Keratinocyte (primary cell): Measurements from ENCODE around the gene DPPA3. TPM values are rescaled to one million over a fixed set of nuclear protein-coding genes. Genes with fewer than 3 reads are reported as not detected.

Experiments used
- DNase-seq: peaks from one replicate; pipeline ENCODE4 v3.0.0-alpha.2; 2011; ENCODE audit warnings: low read depth, missing footprints, low spot score
- FAIRE-seq: peaks from 2 replicates; lab custom pipeline; 2011; peaks lifted over from hg19 to GRCh38; lab: Jason Lieb, UNC
- H2AFZ ChIP-seq: 2 replicates; pipeline ENCODE4 v1.6.0; 2012; ENCODE audit warnings: low read length, control low read depth, inconsistent platforms; ENCODE audit not compliant: control insufficient read depth
- H3K27ac ChIP-seq: 2 replicates; pipeline ENCODE4 v1.5.1; 2011; ENCODE audit warnings: low read length; ENCODE audit not compliant: control insufficient read depth, insufficient read depth
- H3K27me3 ChIP-seq: 3 replicates; pipeline ENCODE4 v1.6.0; 2011; ENCODE audit warnings: low read length; ENCODE audit not compliant: control insufficient read depth, insufficient read depth; ENCODE audit errors: extremely low read depth
- H3K36me3 ChIP-seq, 2 experiments: 2 replicates in 1 of 2; 3 replicates in 1 of 2; pipeline ENCODE4 v1.5.1; 2011; ENCODE audit warnings: low read length in 2 of 2, mild to moderate bottlenecking in 1 of 2; ENCODE audit not compliant: control insufficient read depth in 2 of 2, insufficient read depth in 2 of 2; ENCODE audit errors: extremely low read depth in 1 of 2
- H3K4me1 ChIP-seq: 3 replicates; pipeline ENCODE4 v1.5.1; 2011; ENCODE audit warnings: low read length; ENCODE audit not compliant: control insufficient read depth, insufficient read depth; ENCODE audit errors: extremely low read depth
- H3K4me2 ChIP-seq: 3 replicates; pipeline ENCODE4 v1.6.0; 2011; ENCODE audit warnings: low read depth, low read length; ENCODE audit not compliant: control insufficient read depth, insufficient read depth; ENCODE audit errors: extremely low read depth
- H3K4me3 ChIP-seq, 3 experiments: fragments of 200-600 bp in 1 of 3; sonication (generic) in 1 of 3; 2 replicates in 2 of 3; 3 replicates in 1 of 3; pipeline ENCODE4 v1.5.1; 2011 to 2016; ENCODE audit warnings: low read length in 3 of 3, mild to moderate bottlenecking in 3 of 3, control low read depth in 2 of 3, inconsistent platforms in 1 of 3, low read depth in 1 of 3, mixed read lengths in 1 of 3, mixed run types in 1 of 3, moderate library complexity in 1 of 3; ENCODE audit not compliant: control insufficient read depth in 2 of 3, insufficient read depth in 2 of 3; ENCODE audit errors: extremely low read depth in 1 of 3
- H3K79me2 ChIP-seq: 2 replicates; pipeline ENCODE4 v1.6.0; 2012; ENCODE audit warnings: low read length; ENCODE audit not compliant: control insufficient read depth, insufficient read depth
- H3K9ac ChIP-seq: 3 replicates; pipeline ENCODE4 v1.6.0; 2011; ENCODE audit warnings: low read length; ENCODE audit not compliant: control insufficient read depth, insufficient read depth; ENCODE audit errors: extremely low read depth
- H3K9me1 ChIP-seq: 3 replicates; pipeline ENCODE4 v1.6.0; 2011; ENCODE audit warnings: low read length; ENCODE audit not compliant: control insufficient read depth, insufficient read depth; ENCODE audit errors: extremely low read depth
- H3K9me3 ChIP-seq: 2 replicates; pipeline ENCODE4 v1.5.1; 2012; ENCODE audit warnings: low read depth, low read length; ENCODE audit not compliant: control insufficient read depth
- H4K20me1 ChIP-seq: 3 replicates; pipeline ENCODE4 v1.6.0; 2011; ENCODE audit warnings: low read length; ENCODE audit not compliant: control insufficient read depth, insufficient read depth; ENCODE audit errors: extremely low read depth
- CTCF ChIP-seq, 3 experiments: IDR thresholded peaks in 1 of 3; conservative IDR thresholded peaks in 1 of 3; optimal IDR thresholded peaks in 1 of 3; 2 replicates in 2 of 3; 3 replicates in 1 of 3; pipeline versions ENCODE3 to v1.5.1; 2011; ENCODE audit warnings: low read length in 3 of 3, mild to moderate bottlenecking in 3 of 3, moderate library complexity in 2 of 3, control low read depth in 1 of 3, inconsistent platforms in 1 of 3; ENCODE audit not compliant: insufficient read depth in 2 of 3; ENCODE audit errors: extremely low read depth in 1 of 3
- EZH2 ChIP-seq: IDR thresholded peaks from one replicate; pipeline ENCODE4 v1.6.1; 2012; ENCODE audit warnings: inconsistent platforms, mild to moderate bottlenecking, low read length, moderate library complexity
- dilution Hi-C: fragments of 300-500 bp; cut with MboI; formaldehyde crosslinking; loops from one replicate; pipeline ENCODE4 v1.7.0; 2020; ENCODE audit warnings: low sequenced_read_pairs; ENCODE audit not compliant: extremely low pct_ligation_motif_present
- polyA plus RNA-seq, 5 experiments: library from polyadenylated mRNA; depleted of rRNA in 3 of 5; stranded (reverse) in 3 of 5; stranded (forward) in 1 of 5; unstranded in 1 of 5; fragments of >200 nt; gene quantifications; 1 replicate in 1 of 5; 2 replicates in 3 of 5; 3 replicates in 1 of 5; pipeline versions ENCODE4 v1.2.1 to v1.2.3, GENCODE V29; 2011 to 2012; ENCODE audit warnings: missing spikeins in 2 of 5, low read depth in 1 of 5, low replicate concordance in 1 of 5

DPPA3 gene
- polyA plus RNA-seq, 1 donor (not counting 4 experiments of a cell fraction or from before 2014, with no cell fraction given), result not detected

DNA sequence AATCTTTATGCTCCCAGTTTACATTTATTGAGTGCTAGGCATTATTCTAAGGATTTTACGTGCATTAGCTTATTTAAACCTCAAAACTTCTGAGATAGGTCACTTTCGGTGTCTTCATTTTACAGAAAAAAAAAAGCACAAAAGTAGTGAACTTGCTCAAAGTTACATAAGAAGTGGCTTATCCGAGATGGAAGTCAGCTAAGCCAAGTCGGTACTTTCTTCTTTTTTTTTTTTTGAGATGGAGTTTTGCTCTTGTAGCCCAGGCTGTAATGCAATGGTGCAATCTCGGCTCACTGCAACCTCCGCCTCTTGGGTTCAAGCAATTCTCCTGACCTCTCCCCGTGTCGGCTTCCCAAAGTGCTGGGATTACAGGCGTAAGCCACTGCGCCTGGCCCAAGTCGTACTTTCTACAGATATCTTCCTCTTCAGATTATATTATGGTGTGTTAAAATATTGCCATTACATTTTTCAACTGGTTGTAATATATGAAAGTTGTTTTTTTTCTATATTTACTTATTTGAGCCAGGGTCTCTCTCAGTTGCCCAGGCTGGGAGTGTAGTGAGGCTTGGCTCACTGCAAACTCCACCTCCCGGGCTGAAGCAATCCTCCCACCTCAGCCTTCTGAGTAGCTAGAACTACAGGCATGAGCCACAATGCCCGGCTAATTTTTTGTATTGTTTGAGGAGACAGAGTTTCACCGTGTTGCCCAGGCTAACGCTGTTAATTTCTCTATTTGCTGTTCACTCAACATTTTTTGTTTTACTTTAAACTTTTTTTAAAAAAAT lies 8.9 kb downstream of the DPPA3 start:
- H3K4me3 ChIP-seq, result no peak overlapping the region
- H3K4me2 ChIP-seq, result no peak overlapping the region
- H4K20me1 ChIP-seq, result no peaks in the 10 kb centered on the region
- no peaks in the 10 kb centered on the region for H3K9me1 ChIP-seq
- no peaks in the 10 kb centered on the region for H3K36me3 ChIP-seq
- no peak for FAIRE-seq
- dilution Hi-C loops, result loop anchor here (5.0 kb wide), 1 partner anchor 82 kb away; no protein-coding TSS in a partner anchor
- H3K79me2 ChIP-seq, result no peaks in the 10 kb centered on the region
- H2AFZ ChIP-seq, result no peak overlapping the region
- no peak for DNase-seq
- H3K4me1 ChIP-seq, result no peaks in the 10 kb centered on the region
- H3K27ac ChIP-seq, result no peak overlapping the region
- no peak overlapping the region for H3K9ac ChIP-seq
- H3K9me3 ChIP-seq, result no peaks in the 10 kb centered on the region
- TF ChIP-seq EZH2 (no peak), CTCF (optimal IDR thresholded peaks at IDR 0.05 in 1 of 3, IDR thresholded peaks at IDR 0.05 in 1 of 3, conservative IDR thresholded peaks at IDR 0.05 in 1 of 3; ENCODE audit: extremely low read depth in 1 of 3, insufficient read depth in 2 of 3, low read length in 3 of 3) (no peak)
- no peaks in the 10 kb centered on the region for H3K27me3 ChIP-seq

DNA sequence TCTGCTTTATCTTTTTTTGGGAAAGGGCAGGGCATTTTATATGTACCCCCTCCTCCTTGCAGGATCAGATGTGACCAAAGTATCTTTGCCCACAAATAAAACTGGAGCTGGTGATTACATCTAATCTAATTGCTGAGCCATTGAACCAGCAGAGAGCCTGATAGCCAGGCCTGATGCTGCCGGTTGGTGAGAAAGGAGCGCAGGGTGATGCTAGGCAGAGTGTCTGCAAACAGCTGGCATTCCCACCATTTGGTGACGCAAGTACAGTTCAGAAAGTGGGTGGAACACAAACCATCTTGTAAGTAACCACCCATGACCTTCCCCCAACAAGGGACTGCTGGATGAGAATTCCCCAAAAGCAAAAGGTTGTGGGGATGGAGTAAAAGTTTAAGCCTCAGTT lies 12.7 kb downstream of the DPPA3 start:
- H3K4me3 ChIP-seq, result no peak overlapping the region
- no peaks in the 10 kb centered on the region for H3K9me3 ChIP-seq
- H3K9ac ChIP-seq, result no peak overlapping the region
- no peak for DNase-seq
- no peak overlapping the region for H3K4me2 ChIP-seq
- no peaks in the 10 kb centered on the region for H3K9me1 ChIP-seq
- H3K27me3 ChIP-seq, result no peaks in the 10 kb centered on the region
- H3K4me1 ChIP-seq, result no peaks in the 10 kb centered on the region
- H3K36me3 ChIP-seq, result no peaks in the 10 kb centered on the region
- H3K27ac ChIP-seq, result no peak overlapping the region
- TF ChIP-seq CTCF (optimal IDR thresholded peaks at IDR 0.05 in 1 of 3, IDR thresholded peaks at IDR 0.05 in 1 of 3, conservative IDR thresholded peaks at IDR 0.05 in 1 of 3; ENCODE audit: extremely low read depth in 1 of 3, insufficient read depth in 2 of 3, low read length in 3 of 3), result no peak
- no peak for TF ChIP-seq EZH2
- dilution Hi-C loops, result no loop called here
- no peak for FAIRE-seq
- no peak overlapping the region for H2AFZ ChIP-seq
- H4K20me1 ChIP-seq, result no peaks in the 10 kb centered on the region
- H3K79me2 ChIP-seq, result no peaks in the 10 kb centered on the region
